Upper lobe of left lung (tissue), 6 donors: Measurements from ENCODE around the gene FHDC1. TPM values are rescaled to one million over a fixed set of nuclear protein-coding genes. Genes with fewer than 3 reads are reported as not detected.
A peak's percentile ranks its signal among the peaks of the same experiment; 100 is the strongest.

Experiments used
- ATAC-seq, 2 donors: fragments of 200-7000 bp; cut with Tn5 transposase; one replicate each; pipeline ENCODE4 v1.9.1; 2022; ENCODE audit warnings: mild to moderate bottlenecking in 2 of 2, moderate library complexity in 2 of 2; ENCODE audit not compliant: low FRiP score in 2 of 2
- DNase-seq, 2 donors: peaks; one replicate each; pipeline ENCODE4 v3.0.0-alpha.2; 2019 to 2020
- H3K27ac ChIP-seq, 4 donors: fragments of 200-600 bp; sonication (generic); one replicate each; pipeline ENCODE4 v1.5.1; 2016 to 2019
- H3K27me3 ChIP-seq, 4 donors: fragments of 200-600 bp; sonication (generic); one replicate each; pipeline ENCODE4 v1.5.1; 2017 to 2019
- H3K36me3 ChIP-seq, 4 donors: fragments of 200-600 bp; sonication (generic); one replicate each; pipeline ENCODE4 v1.5.1; 2016 to 2019
- H3K4me1 ChIP-seq, 4 donors: fragments of 200-600 bp; sonication (generic); one replicate each; pipeline ENCODE4 v1.5.1; 2018 to 2019
- H3K4me3 ChIP-seq, 4 donors: fragments of 200-600 bp; sonication (generic); one replicate each; pipeline ENCODE4 v1.5.1; 2017 to 2019; ENCODE audit warnings: mild to moderate bottlenecking in 2 of 4, moderate library complexity in 1 of 4
- H3K9me3 ChIP-seq, 4 donors: fragments of 200-600 bp; sonication (generic); one replicate each; pipeline ENCODE4 v1.5.1; 2018 to 2019
- EP300 ChIP-seq, 4 donors: sonication (generic); formaldehyde crosslinking; IDR thresholded peaks; one replicate each; pipeline ENCODE4 v1.5.1; 2017; ENCODE audit warnings: antibody characterized with exemption in 4 of 4, control low read depth in 2 of 4
- POLR2A ChIP-seq, 4 donors: fragments of 450-650 bp; IDR thresholded peaks; one replicate each; pipeline ENCODE4 v1.5.1; 2016 to 2017; ENCODE audit warnings: antibody characterized with exemption in 4 of 4, mild to moderate bottlenecking in 2 of 4
- POLR2AphosphoS5 ChIP-seq, 2 donors: sonication (generic); formaldehyde crosslinking; IDR thresholded peaks; one replicate each; pipeline ENCODE4 v1.5.1; 2017; ENCODE audit warnings: antibody characterized with exemption in 2 of 2
- WGBS, 2 donors: methylation state at CpG; one replicate each; pipeline ENCODE4 v1.1.5; 2017 to 2018; 5-methylcytosine and 5-hydroxymethylcytosine counted together
- total RNA-seq, 6 donors: library from RNA; depleted of rRNA in 4 of 6; stranded (reverse); fragments of >200 nt in 4 of 6; gene quantifications; one replicate each; pipeline versions ENCODE4 v1.1.0 to v1.2.1, GENCODE V29; 2016 to 2021
- TF ChIP-seq, protein P1 (sequence below), 6 experiments: fragments of 450-650 bp in 4 of 6; fragments of 200-600 bp in 2 of 6; sonication (generic) in 2 of 6; IDR thresholded peaks; one replicate each; pipeline ENCODE4 v1.5.1; 2016 to 2019; ENCODE audit warnings: antibody characterized with exemption in 6 of 6
- donor health status: DM: no; HTN: no; CAD: no; lungs with moderate emphysema.
- donor health status: DM: no; HTN: yes; CAD: no; lungs with severe emphysema.

The FHDC1 gene
- total RNA-seq, 6 donors from 2014 or later = 23.3 to 44.7 (median 29.7) TPM

DNA sequence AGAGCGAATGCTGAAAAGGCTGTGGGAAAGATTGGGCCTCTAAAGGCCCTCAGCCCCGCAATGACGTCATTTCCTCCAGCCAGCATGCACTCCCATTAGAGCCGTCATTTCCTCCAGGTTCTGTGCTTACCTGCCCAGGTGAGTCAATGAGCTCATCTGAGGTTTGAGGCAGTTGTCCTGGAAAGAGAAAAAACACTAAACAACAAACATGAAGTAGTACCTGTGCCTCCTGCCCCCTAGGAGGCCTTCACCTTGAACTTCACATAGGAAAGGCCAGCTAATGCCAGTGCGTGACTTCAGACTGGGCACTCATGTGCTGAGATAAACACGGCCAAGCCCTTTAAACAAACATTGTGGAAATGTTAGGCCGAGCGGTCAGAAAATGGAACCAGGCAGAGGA, 55.9 kb downstream of the FHDC1 start:
- H3K36me3 ChIP-seq = no peaks in the 10 kb centered on the region
- H3K4me3 ChIP-seq = no peak overlapping the region
- WGBS, 2 donors = 81% methylated on average over 8 of the region's 8 CpGs
- H3K27ac ChIP-seq = no peak overlapping the region
- no peaks in the 10 kb centered on the region for H3K27me3 ChIP-seq
- peaks cover 3 to 20% (median 12%) of the 10 kb centered on the region in 4 donors for H3K4me1 ChIP-seq
- peak in 1 of 2 donors; percentile 69 for DNase-seq
- peak in 1 of 2 donors; percentile 51 for ATAC-seq
- H3K9me3 ChIP-seq = no peaks in the 10 kb centered on the region
- TF ChIP-seq, protein P1, sequence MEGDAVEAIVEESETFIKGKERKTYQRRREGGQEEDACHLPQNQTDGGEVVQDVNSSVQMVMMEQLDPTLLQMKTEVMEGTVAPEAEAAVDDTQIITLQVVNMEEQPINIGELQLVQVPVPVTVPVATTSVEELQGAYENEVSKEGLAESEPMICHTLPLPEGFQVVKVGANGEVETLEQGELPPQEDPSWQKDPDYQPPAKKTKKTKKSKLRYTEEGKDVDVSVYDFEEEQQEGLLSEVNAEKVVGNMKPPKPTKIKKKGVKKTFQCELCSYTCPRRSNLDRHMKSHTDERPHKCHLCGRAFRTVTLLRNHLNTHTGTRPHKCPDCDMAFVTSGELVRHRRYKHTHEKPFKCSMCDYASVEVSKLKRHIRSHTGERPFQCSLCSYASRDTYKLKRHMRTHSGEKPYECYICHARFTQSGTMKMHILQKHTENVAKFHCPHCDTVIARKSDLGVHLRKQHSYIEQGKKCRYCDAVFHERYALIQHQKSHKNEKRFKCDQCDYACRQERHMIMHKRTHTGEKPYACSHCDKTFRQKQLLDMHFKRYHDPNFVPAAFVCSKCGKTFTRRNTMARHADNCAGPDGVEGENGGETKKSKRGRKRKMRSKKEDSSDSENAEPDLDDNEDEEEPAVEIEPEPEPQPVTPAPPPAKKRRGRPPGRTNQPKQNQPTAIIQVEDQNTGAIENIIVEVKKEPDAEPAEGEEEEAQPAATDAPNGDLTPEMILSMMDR (IDR thresholded peaks at IDR 0.05) = no peak
- TF ChIP-seq POLR2AphosphoS5 (IDR thresholded peaks at IDR 0.05) (no peak), EP300 (IDR thresholded peaks at IDR 0.05) (peak in 1 of 4 donors; percentile 7), POLR2A (IDR thresholded peaks at IDR 0.05) (no peak)

DNA sequence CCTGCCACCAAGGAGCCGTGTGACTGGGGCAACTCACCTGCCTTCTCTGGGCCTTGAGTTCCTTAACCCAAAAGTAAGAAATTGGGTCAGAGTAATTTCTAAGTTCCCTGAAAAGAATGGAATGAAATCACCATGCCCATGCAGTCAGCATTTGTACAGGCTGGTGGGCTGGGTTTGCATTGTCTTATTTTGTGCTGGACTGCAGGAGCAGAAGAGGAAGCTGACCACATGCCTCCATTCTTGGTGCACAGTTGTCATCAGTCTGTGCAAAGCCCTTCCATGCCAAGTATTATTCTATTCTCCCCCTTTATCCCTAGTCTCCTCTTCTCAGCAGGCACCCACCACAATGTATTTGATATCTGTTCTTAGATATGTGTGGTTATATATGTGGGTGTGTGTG, 56.3 kb downstream of the FHDC1 start:
- no peak overlapping the region for H3K27ac ChIP-seq
- no peak for DNase-seq
- no peak overlapping the region for H3K4me3 ChIP-seq
- 76 to 86% methylated on average over 1 of the region's 1 CpG for WGBS, 2 donors
- ATAC-seq = no peak
- no peaks in the 10 kb centered on the region for H3K9me3 ChIP-seq
- no peaks in the 10 kb centered on the region for H3K36me3 ChIP-seq
- TF ChIP-seq POLR2A (IDR thresholded peaks at IDR 0.05) = no peak
- TF ChIP-seq EP300 (IDR thresholded peaks at IDR 0.05) = no peak
- TF ChIP-seq POLR2AphosphoS5 (IDR thresholded peaks at IDR 0.05) = no peak
- TF ChIP-seq, protein P1 (IDR thresholded peaks at IDR 0.05) = no peak
- H3K4me1 ChIP-seq = peaks cover 3 to 20% (median 12%) of the 10 kb centered on the region in 4 donors
- H3K27me3 ChIP-seq = no peaks in the 10 kb centered on the region

DNA sequence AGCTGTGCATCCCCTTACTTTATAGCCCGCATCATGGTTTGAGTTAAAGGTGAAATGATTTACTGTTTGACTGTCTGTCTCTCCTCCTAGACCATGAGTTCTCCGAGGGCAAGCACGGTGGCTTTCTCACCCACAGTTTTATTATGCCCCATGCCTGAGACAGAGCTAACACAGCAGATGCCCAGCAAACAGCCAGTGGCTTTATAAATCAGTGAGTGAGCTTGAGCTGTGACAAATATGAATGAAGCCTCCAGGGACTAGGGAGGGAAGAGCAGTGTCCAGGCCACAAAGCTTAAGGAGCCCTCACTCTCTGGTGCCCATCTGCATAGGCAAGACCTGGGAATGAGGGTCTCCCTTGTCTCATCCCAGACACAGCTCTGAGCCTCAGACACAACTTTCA, 57.9 kb downstream of the FHDC1 start:
- Histone ChIP-seq H3K4me3 (no peak overlapping the region), H3K9me3 (no peaks in the 10 kb centered on the region), H3K4me1 (peaks cover 3 to 20% (median 12%) of the 10 kb centered on the region in 4 donors), H3K27ac (no peak overlapping the region), H3K27me3 (no peaks in the 10 kb centered on the region), H3K36me3 (no peaks in the 10 kb centered on the region)
- DNase-seq (no peak), ATAC-seq (no peak)
- no peak for TF ChIP-seq POLR2A (IDR thresholded peaks at IDR 0.05)
- no peak for TF ChIP-seq POLR2AphosphoS5 (IDR thresholded peaks at IDR 0.05)
- TF ChIP-seq EP300 (IDR thresholded peaks at IDR 0.05) = no peak
- TF ChIP-seq, protein P1 (IDR thresholded peaks at IDR 0.05) = no peak
- 91 to 95% methylated on average over 3 of the region's 3 CpGs for WGBS, 2 donors

DNA sequence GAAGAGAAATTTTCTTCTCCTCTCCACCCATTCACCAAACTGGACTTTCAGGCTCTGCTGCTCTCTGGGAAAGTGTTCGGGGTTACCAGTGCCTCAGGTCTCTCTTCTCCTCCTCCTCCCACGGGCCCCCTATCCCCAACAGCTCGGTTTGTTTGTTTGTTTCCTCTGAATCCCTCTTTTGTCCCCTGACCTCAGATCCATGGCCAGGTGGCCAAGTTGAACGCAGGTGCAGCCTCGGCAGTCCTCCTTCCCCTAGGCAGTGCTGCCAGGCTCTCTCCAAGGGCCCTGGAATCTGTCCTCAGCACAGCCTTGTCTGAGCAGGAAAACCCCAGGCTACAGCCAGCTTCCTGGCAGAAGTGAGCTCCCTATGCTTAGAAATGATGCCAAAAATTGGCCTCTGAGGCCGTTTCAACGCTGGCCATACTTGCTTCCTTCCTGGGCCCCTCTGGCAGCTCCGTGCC, 60.0 kb downstream of the FHDC1 start:
- H3K27me3 ChIP-seq = no peaks in the 10 kb centered on the region
- no peak overlapping the region for H3K4me3 ChIP-seq
- H3K36me3 ChIP-seq = no peaks in the 10 kb centered on the region
- no peaks in the 10 kb centered on the region for H3K9me3 ChIP-seq
- H3K27ac ChIP-seq = peak overlapping the region; percentile 24 to 67 (median 58)
- TF ChIP-seq, protein P1 (IDR thresholded peaks at IDR 0.05) = no peak
- TF ChIP-seq POLR2AphosphoS5 (IDR thresholded peaks at IDR 0.05) (no peak), EP300 (IDR thresholded peaks at IDR 0.05) (no peak), POLR2A (IDR thresholded peaks at IDR 0.05) (no peak)
- DNase-seq (peak in 1 of 2 donors; percentile 63), ATAC-seq (no peak)
- WGBS, 2 donors = 19 to 26% methylated on average over 6 to 8 of the region's 8 CpGs
- peaks cover 3 to 16% (median 12%) of the 10 kb centered on the region in 4 donors for H3K4me1 ChIP-seq

DNA sequence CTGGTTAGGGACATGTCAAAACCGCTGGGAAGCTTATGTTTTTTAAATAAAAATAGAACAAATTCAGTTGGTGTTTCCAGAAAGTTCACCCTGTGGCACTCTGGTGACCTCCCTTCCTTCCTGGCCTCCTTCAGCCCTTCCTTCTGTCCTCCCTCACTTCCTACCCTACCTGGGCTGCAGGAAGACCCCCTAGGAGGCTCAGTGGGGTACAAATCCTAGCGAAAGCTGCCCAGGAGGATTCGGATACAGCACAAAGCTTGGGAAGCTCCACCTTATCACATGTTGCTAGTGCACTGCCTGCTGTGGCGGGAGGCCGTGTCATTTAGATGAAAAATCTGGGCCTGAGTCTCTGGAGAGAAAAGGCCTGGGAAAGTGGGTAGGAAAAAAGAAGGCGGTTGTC, 60.5 kb downstream of the FHDC1 start:
- no peaks in the 10 kb centered on the region for H3K27me3 ChIP-seq
- no peaks in the 10 kb centered on the region for H3K9me3 ChIP-seq
- 74 to 82% methylated on average over 6 of the region's 6 CpGs for WGBS, 2 donors
- no peak overlapping the region for H3K4me3 ChIP-seq
- TF ChIP-seq POLR2A (IDR thresholded peaks at IDR 0.05) = no peak
- TF ChIP-seq POLR2AphosphoS5 (IDR thresholded peaks at IDR 0.05) = no peak
- TF ChIP-seq, protein P1 (IDR thresholded peaks at IDR 0.05) = no peak
- no peak for TF ChIP-seq EP300 (IDR thresholded peaks at IDR 0.05)
- H3K36me3 ChIP-seq = no peaks in the 10 kb centered on the region
- peaks cover 3 to 16% (median 12%) of the 10 kb centered on the region in 4 donors for H3K4me1 ChIP-seq
- no peak for ATAC-seq
- DNase-seq = no peak
- peak overlapping the region; percentile 24 to 67 (median 58) for H3K27ac ChIP-seq
